Loucy (cell line): ENCODE results near the gene ABHD2.

Source experiments
- CTCF ChIP-seq: fragments of 200-600 bp; sonication (generic); conservative IDR thresholded peaks from 2 replicates; pipeline ENCODE4 v1.5.1; 2014; ENCODE audit warnings: mild to moderate bottlenecking, antibody characterized with exemption, low read length
- EZH2phosphoT487 ChIP-seq: fragments of 200-600 bp; IDR thresholded peaks from 2 replicates; pipeline ENCODE4 v1.6.1; 2018; ENCODE audit warnings: antibody characterized with exemption, mild to moderate bottlenecking, moderate library complexity, borderline replicate concordance

GRCh38 chr15:89243046-89243690 lies 154.9 kb downstream of the ABHD2 start:
- no peak for TF ChIP-seq CTCF
- TF ChIP-seq EZH2phosphoT487, result no peak
